Measurements from ENCODE around the gene UNC93A.

- TF ChIP-seq CTCF (IDR thresholded peaks at IDR 0.05): no peak
- TF ChIP-seq POLR2A (IDR thresholded peaks at IDR 0.05): no peak
Observed at GRCh38 chr6:167285077-167285770, 5.9 kb upstream of the UNC93A start.
